HG02588 (cell line): ENCODE results near the gene TRIM42.
A peak's percentile ranks its signal among the peaks of the same experiment; 100 is the strongest.

Source experiments
- ATAC-seq: cut with Tn5 transposase; IDR thresholded peaks from one replicate; pipeline ENCODE4 v1.9.1; 2021; ENCODE audit warnings: mild to moderate bottlenecking, moderate library complexity; ENCODE audit not compliant: unreplicated experiment

TRIM42 gene

DNA sequence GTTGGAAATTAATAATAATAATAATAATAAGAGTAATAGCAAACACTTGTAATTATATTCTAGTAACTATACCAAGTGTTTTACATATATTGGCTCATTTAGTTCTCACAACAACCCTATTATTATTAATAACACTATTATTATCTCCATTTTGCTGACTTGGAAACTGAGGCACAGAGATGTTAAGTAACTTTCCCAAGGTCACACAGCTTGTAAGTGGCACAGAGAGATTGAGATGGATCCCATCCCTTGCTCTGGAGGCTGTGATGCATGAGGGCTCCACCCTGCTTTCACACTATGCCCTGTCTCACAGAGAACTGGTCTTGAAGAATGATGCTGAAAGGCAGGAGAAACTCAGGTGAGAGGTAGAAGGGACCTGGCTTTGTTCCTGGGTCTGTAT, 31.9 kb downstream of the TRIM42 start:
- ATAC-seq, result no peak

DNA sequence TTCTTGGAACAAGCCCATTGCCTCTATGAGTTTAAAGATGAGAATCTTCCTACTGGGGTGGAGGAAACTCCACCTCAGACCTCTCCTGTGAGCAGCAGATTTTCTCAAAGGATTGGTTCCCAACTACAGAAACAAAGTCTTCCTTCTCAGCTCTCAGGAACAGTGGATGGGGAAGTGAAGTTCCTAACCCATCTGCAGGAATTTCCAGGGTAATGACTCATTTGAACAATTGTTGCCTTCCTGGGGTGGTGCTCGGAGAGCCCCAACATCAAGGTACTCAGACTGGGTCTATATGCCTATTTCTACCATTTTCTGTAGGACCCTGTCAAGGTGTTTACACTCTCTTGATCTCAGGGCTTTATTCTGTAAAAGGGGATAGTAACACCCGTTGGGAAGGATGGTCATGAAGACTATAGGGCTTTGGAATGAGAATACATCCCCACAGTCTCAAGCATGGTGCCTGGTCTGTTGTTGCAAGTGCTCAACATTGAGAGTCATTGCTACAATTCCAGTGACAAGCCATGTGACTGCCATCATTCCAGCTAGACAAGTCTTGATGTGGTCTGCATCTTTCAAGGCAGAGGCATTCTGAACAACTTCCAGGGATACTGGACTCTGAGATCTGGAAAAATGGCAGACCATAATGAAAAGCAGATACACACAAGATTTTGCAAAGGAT, 33.0 kb downstream of the TRIM42 start:
- ATAC-seq, result no peak

DNA sequence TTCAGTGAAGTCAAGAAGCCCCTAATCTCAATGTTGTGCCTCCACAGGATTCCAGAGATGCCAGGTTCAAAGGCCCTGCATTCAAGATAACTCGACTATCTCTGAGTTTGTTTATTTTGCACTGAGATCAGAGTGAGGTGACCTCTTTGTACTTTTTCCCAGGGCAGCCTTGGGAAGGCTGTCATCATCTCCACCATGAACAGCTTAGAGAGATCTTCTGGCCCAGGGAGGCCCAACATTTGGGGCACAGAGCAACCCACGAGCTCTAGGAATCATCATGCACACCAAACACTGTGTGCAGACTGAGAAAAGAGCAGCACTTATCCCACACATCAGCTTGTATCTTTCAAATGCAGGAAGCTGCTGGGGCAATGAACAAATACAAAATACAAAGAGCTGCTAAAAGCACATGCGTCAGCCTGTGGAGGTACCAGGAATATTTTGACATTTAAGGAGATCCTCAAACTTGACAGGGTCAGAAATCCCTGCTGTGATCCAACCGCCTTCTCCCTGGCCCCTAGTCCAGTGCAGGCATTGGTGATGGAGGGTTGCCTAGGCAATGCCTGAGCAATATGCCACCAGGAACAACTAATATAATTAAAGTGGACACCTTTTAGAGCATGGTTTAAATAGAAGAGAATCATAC, 33.6 kb downstream of the TRIM42 start:
- no peak for ATAC-seq

DNA sequence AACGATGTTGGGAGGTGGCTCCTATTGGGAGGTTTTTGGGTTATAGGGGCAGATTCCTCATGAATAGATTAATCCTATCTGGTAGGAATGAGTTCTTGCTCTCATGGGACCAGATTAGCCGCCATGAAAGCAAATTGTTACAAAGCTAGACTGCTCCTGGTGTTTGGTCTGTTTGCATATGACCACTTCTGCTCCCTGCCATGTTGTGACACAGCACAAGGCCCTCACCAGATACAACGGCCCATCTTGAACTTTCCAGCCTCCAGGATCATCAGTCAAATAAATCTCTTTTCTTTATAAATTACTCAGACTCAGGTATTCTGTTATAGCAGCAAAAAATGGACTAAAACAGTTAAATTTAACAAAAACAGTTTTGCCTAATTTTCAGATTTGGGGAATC, 34.4 kb downstream of the TRIM42 start:
- no peak for ATAC-seq

DNA sequence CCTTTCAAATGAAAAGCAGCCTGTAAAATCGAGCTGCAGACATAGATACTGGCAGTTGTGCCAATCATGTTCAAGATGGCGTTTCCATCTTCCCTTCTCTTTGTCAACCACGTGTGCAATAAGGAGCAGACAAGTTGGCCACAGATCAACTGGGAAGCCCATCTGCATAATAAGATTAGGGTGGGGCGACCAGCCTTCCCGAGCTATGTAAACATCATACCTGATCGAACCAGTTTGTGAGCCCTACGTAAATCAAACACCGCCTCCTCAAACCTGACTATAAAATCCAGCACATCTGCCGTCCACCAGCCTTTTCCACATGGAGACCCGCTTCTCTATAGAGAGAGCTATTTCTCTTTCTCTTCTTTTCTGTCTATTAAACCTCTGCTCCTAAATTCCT, 37.2 kb downstream of the TRIM42 start:
- no peak for ATAC-seq

DNA sequence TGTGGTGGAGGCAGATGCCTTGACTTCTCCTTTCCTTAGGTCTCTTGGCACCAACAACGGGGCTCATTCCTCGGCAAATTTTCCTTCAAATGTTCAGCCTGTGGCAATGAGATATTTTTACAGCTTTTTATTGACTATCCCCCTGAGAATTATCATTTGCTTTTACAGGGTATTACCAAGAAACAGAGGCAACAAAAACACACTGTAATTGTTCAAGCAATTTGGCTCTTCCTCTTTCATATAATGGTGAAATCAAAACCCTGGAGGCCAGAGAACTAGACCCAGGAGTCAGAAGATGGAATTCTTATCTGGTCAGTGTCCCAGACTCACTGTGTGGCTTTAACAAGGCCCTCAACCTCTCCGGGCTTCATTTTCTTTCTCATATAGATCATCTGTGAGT, 40.1 kb downstream of the TRIM42 start:
- no peak for ATAC-seq

DNA sequence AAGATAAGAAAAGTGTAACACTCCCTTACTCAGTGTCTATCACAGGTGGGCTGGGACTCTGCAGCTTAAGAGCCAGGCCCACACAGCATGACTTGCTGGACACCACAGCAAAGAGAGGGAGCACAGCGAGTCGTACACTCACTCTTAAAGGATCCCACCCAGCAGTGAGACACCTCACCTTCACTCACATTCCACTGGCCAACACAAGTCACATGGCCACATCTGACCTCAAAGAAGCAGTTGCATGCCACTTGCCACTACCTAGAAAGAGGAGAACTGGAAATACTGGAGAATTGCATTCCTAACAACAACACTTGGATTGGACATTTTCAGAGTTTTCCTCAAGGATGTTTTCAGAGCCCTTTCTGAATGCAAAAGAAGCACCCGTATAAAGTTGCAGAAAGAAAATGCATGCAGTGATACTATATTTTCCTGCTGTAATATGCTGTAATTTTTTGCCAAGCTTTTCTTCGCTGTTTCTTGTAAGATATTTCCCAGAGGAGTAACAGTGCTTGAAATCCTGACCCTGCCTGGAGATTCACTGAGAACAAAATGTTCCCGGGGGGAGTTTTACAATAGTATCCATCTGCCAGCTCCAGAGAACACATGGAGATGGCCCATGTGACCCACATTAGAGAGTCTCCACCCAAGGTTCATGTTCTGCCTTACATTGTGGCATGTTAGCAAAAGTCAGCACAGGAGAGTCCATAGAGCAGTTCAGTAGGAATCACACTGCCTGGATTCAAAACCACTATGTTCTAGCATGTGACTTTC, 42.2 kb downstream of the TRIM42 start:
- ATAC-seq, result no peak

DNA sequence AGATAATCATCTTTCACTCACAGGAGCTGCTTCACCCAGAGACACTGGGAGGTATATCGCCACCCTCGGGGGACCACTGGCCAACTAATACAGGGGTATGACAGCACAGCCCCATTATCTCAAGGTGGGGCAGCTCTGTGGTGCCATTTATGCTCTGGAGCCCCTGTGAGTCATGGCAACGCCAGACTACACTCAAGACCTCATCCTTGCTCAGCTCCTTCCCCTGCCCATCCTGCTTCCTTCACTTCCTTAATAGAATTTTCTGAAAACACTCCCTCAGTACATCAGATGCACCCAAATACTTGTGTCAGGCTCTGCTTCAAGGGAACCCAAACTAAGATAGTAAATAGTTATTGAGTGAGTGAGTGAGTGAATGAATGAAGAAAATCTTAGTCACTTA, 45.7 kb downstream of the TRIM42 start:
- no peak for ATAC-seq

DNA sequence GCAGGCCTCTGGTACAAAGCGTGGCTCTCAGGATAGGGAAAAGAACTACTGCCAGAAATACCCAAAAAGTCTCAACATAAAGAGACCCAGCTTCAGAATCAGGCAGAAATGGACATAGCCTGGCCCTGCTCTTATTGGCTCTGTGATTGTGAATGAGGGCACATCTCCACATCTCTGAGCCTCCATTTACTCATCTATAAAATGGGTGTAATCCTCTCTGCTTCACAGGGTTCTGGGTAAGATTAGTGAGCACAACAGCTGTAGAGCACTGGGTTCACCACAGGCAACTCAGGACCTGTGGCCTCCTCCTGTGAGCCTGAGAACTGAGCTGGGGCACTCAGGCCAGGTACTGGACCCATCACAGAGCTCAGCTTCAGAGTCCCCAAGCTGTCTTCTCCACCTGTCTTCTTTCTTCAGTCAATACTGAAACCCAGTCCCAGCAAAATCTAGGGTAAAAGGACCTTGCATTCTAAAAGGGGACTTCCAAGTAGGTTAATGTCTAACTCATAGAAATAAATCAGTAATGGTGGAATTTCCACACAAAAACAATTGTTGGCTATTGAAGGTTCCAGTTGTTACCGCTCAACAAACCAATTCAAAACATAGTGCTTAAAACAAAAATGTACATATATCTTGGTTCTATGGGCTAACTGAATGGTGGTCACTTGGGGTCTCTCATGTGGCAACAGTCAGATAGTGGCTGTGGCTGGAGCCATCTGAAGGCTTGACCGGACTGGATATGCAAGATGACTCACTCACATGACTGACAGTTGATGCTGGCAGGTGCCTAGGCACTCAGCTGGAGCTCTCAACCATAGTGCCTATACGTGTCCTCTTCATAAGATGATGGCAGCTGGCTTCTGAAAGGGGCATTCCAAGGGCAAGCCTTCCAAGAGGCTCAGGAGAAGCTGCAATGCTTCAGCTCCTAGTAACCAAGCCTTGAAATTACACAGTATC, 47.3 kb downstream of the TRIM42 start:
- ATAC-seq, result peak; percentile 88

DNA sequence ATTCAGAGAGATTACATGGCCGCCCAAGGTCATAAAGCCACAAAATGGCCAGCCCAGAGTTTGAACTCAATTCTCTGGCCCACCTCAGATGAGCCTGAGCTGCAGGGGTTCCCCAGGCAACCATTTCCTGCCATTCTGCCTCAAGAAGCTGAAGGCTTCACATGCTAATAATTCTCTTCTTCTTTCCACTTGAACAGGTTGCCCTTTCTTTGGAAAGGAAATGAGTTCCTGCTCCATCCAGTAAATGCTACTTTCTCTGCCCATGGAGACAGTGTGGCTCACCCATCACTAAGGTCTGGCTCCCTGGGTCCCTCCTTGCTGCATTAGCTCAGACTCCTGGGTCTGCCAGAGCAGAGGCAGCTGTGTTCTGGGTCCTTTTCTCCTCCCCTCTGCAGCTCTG, 48.2 kb downstream of the TRIM42 start:
- no peak for ATAC-seq

DNA sequence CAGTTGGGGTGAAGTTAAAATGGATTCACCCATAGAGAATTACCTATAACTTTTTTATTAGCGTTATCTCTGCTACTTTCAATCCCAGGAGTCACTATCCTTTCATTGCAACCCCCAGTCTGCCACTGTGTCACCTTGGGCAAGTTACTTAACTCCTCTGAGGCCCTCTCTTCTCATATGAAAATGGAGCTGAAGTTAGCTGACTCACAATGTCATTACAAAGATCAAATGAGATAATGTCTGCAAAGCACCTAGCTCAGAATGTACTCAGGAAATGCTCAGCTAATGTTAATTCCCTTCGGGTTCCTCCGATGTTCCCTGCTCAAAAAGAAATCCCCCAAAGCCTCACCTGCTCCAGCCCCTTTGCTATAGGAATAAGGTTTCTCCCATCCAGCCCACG, 50.0 kb downstream of the TRIM42 start:
- no peak for ATAC-seq

DNA sequence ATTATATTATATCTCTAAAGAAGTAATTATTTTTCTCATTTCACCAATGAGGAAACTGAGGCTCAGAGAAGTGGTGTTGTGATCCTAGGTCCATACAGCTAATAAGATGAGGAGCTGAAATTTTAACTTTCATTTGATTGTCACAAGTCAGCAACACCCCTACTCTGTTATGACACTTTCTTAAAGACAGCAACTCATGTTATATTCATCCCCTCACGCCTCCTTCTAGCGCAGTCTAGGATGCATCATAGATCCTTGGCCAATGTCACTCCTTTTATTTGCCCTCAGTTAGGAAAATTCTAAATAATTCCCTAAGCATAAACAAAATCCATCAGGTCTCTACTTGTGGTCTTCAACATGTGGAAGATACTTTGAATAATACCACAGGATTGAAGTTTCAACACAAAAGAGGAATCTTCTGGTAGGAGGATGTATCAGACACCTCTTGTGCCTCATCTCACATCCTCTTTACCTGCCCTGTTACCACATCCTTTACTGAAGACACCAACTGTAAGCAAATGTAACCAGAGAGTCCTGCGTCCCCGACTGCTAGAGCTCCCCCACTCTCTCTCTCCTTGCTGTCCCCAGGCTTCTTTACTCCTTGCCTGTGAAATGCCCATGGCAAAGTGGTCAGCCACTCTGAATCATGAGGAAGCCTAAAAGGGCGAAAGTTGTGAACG, 53.7 kb downstream of the TRIM42 start:
- peak; percentile 86 for ATAC-seq

DNA sequence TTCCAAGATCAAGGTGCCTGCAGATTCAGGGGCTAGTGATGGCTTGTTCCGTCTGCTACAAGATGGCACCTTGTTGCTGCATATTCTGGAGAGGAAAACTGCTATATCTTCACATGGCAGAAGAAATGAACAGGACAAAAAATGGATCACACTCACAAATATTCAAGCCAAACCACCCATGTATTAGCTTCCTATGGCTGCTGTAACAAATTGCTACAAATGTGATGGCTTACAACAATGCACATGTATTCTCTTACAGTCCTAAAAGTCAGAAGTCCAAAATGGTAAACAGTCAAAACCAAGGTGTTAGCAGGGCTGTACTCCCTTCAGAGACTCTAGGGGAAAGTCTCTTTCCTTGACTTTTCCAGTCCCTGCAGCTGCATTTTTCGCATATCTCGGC, 55.8 kb downstream of the TRIM42 start:
- no peak for ATAC-seq

DNA sequence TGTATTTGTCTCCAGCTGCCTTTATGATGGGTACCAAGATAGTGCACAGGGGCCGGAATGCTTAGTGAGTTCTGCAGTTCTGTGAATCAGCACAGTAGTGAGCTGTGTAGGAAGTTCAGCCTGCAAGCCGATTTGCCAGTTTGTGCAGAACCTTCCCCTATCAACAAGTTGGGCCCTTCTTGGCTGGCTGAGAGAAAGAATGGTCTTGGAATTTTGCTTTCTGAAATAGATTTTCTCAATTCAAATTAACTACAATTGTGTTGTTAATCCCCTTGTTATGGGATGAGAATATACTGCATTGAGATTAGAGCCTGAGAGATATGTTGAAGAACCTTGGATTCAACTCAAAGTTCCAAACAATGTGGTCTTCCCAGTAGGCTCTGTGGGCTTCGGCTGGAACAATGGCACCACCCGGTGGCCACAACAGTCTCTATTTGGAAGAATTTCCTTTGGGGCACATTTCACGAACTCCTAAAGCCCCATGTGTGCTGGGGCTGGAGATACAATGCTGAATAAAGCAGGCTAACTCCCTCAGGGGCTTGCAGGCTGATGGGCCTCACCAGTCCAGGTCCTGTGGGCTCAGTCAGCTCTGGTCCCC, 59.1 kb downstream of the TRIM42 start:
- ATAC-seq, result no peak

DNA sequence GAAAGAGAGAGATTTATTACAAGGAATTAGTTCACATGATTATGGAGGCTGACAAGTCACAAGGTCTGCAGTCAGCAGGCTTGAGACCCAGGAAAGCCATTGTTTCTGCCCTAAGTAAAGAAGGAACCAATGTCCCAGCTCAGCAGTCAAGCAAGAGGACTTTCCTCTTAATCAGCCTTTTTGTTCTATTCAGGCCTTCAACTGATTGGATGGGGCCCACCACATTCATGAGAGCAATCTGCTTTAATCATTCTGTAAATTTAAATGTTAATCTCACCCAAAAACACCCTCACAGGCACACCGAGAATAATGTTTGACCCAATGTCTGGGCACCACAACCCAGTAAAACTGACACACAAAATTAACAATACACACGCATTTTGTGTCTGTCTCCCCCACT, 64.3 kb downstream of the TRIM42 start:
- ATAC-seq, result no peak

DNA sequence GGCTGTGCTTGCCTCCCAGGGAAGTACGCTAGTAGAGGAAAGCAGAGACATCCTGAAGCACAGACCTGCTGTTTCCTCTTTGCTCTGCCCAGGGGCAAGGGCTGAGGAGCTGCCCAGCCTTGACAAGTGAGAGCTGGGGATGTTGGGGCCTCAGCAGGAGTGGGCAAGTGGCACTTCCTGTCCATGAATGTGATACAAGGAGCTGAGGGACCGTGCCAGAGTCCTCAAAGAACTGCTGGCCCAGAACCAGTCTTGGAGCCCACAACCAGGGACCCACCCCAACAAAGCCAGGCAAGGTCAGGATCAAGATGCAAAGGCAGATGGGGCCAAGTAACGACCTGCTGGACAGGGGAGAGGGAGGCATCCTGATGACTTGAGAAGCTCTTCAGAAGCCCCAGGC, 70.3 kb downstream of the TRIM42 start:
- no peak for ATAC-seq

DNA sequence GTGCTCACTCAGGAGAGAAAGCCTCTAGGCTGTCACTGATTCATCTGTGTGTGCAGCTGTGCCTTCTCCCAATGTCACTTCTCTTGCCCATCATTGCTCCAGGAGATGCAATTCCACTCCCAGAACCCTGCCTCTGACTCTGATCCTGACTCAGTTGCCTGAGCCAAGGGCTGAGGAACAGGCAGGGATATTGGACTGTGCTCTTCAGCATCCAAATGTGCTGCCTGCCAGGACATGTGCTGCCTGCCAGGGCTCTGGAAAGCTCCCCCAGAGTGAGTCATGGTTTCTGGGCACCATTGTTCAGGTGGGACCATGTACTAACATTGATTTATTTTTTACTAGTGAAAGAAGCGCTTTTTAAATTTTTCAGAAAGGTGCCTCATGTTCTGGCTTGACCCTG, 71.0 kb downstream of the TRIM42 start:
- ATAC-seq, result no peak
